Astrocyte (in vitro differentiated cells and primary cell): ENCODE results near the gene CHCHD3. TPM values are rescaled to one million over a fixed set of nuclear protein-coding genes. Genes with fewer than 3 reads are reported as not detected.

Experiments used
- DNase-seq: peaks from one replicate; pipeline ENCODE4 v3.0.0-alpha.2; 2010; ENCODE audit warnings: low read depth
- FAIRE-seq: peaks from 2 replicates; lab custom pipeline; 2011; peaks lifted over from hg19 to GRCh38; lab: Jason Lieb, UNC
- H2AFZ ChIP-seq: 2 replicates; pipeline ENCODE4 v1.6.0; 2012; ENCODE audit warnings: low read depth, low read length, inconsistent platforms
- H3K27ac ChIP-seq: 2 replicates; pipeline ENCODE4 v1.5.1; 2011; ENCODE audit warnings: low read depth, low read length, inconsistent platforms
- H3K27me3 ChIP-seq: 2 replicates; pipeline ENCODE4 v1.6.0; 2011; ENCODE audit warnings: low read length, inconsistent platforms; ENCODE audit not compliant: insufficient read depth
- H3K36me3 ChIP-seq: 2 replicates; pipeline ENCODE4 v1.5.1; 2011; ENCODE audit warnings: low read length, inconsistent platforms; ENCODE audit not compliant: insufficient read depth
- H3K4me1 ChIP-seq: 2 replicates; pipeline ENCODE4 v1.5.1; 2011; ENCODE audit warnings: low read length, inconsistent platforms; ENCODE audit not compliant: insufficient read depth
- H3K4me2 ChIP-seq: 2 replicates; pipeline ENCODE4 v1.6.0; 2012; ENCODE audit warnings: low read length, inconsistent platforms
- H3K4me3 ChIP-seq: 2 replicates; pipeline ENCODE4 v1.5.1; 2011; ENCODE audit warnings: low read depth, mild to moderate bottlenecking, low read length, inconsistent platforms; ENCODE audit not compliant: insufficient read depth
- H3K79me2 ChIP-seq: 2 replicates; pipeline ENCODE4 v1.6.0; 2012; ENCODE audit warnings: mild to moderate bottlenecking, low read length, inconsistent platforms; ENCODE audit not compliant: insufficient read depth
- H3K9ac ChIP-seq: 2 replicates; pipeline ENCODE4 v1.6.0; 2012; ENCODE audit warnings: mild to moderate bottlenecking, low read length, inconsistent platforms
- H3K9me3 ChIP-seq: 2 replicates; pipeline ENCODE4 v1.5.1; 2012; ENCODE audit warnings: low read depth, mild to moderate bottlenecking, low read length, inconsistent platforms; ENCODE audit not compliant: insufficient read depth
- H4K20me1 ChIP-seq: 2 replicates; pipeline ENCODE4 v1.6.0; 2012; ENCODE audit warnings: low read length, inconsistent platforms; ENCODE audit not compliant: insufficient read depth
- H3K27ac Mint-ChIP-seq: one replicate; pipeline ENCODE4 v1.8.0; 2021; ENCODE audit warnings: mild to moderate bottlenecking, mixed read lengths; ENCODE audit not compliant: unreplicated experiment
- H3K27me3 Mint-ChIP-seq: one replicate; pipeline ENCODE4 v1.8.0; 2021; ENCODE audit warnings: low read depth, mixed read lengths; ENCODE audit not compliant: unreplicated experiment
- H3K36me3 Mint-ChIP-seq: one replicate; pipeline ENCODE4 v1.8.0; 2021; ENCODE audit warnings: low read depth, mixed read lengths; ENCODE audit not compliant: unreplicated experiment
- H3K4me1 Mint-ChIP-seq: one replicate; pipeline ENCODE4 v1.8.0; 2021; ENCODE audit warnings: low read depth, mixed read lengths; ENCODE audit not compliant: unreplicated experiment
- H3K4me3 Mint-ChIP-seq: one replicate; pipeline ENCODE4 v1.8.0; 2021; ENCODE audit warnings: mild to moderate bottlenecking, moderate library complexity, mixed read lengths; ENCODE audit not compliant: unreplicated experiment
- H3K9me3 Mint-ChIP-seq: one replicate; pipeline ENCODE4 v1.8.0; 2021; ENCODE audit warnings: mild to moderate bottlenecking, mixed read lengths; ENCODE audit not compliant: unreplicated experiment
- CTCF ChIP-seq: IDR thresholded peaks from 2 replicates; pipeline ENCODE4 v1.5.1; 2011; ENCODE audit warnings: low read depth, mild to moderate bottlenecking, inconsistent platforms, low read length, moderate library complexity; ENCODE audit not compliant: insufficient read depth
- EZH2 ChIP-seq: IDR thresholded peaks from 2 replicates; pipeline ENCODE4 v1.6.1; 2012; ENCODE audit warnings: mild to moderate bottlenecking, low read length, inconsistent platforms; ENCODE audit not compliant: insufficient read depth
- total RNA-seq: library from RNA; stranded (reverse); gene quantifications from 2 replicates; pipeline ENCODE4 v1.2.1, GENCODE V29; 2021

Gene CHCHD3
- total RNA-seq, 1 donor from 2014 or later, result 63.1 TPM

GRCh38 chr7:132897093-132897687, 184.7 kb downstream of the CHCHD3 start:
- no peak overlapping the region for H3K4me2 ChIP-seq
- FAIRE-seq (no peak), DNase-seq (no peak)
- H3K36me3 ChIP-seq, result no peaks in the 10 kb centered on the region
- Mint-ChIP-seq H3K27me3 (no peaks in the 10 kb centered on the region), H3K27ac (no peak overlapping the region), H3K4me3 (no peak overlapping the region), H3K36me3 (peaks cover 17% of the 10 kb centered on the region), H3K4me1 (peaks cover 2% of the 10 kb centered on the region), H3K9me3 (peaks cover 1% of the 10 kb centered on the region)
- no peak overlapping the region for H3K4me3 ChIP-seq
- no peak overlapping the region for H2AFZ ChIP-seq
- H4K20me1 ChIP-seq, result peaks cover 3% of the 10 kb centered on the region
- H3K9me3 ChIP-seq, result no peaks in the 10 kb centered on the region
- TF ChIP-seq CTCF (no peak), EZH2 (no peak)
- H3K79me2 ChIP-seq, result no peaks in the 10 kb centered on the region
- no peak overlapping the region for H3K27ac ChIP-seq
- no peaks in the 10 kb centered on the region for H3K4me1 ChIP-seq
- no peak overlapping the region for H3K9ac ChIP-seq
- H3K27me3 ChIP-seq, result no peaks in the 10 kb centered on the region

- H3K36me3 Mint-ChIP-seq, result peaks cover 17% of the 10 kb centered on the region
These were observed 186.7 kb downstream of the CHCHD3 start for GRCh38 chr7:132895231-132895630.

More at GRCh38 chr7:132895231-132895630, 186.7 kb downstream of the CHCHD3 start:
- Histone ChIP-seq H3K79me2 (no peaks in the 10 kb centered on the region), H3K4me1 (no peaks in the 10 kb centered on the region), H3K4me2 (no peak overlapping the region), H3K36me3 (no peaks in the 10 kb centered on the region), H3K9ac (no peak overlapping the region), H3K27ac (no peak overlapping the region), H3K4me3 (no peak overlapping the region), H3K27me3 (no peaks in the 10 kb centered on the region), H3K9me3 (no peaks in the 10 kb centered on the region), H4K20me1 (peaks cover 3% of the 10 kb centered on the region), H2AFZ (no peak overlapping the region)
- Mint-ChIP-seq H3K9me3 (peaks cover 4% of the 10 kb centered on the region), H3K27me3 (no peaks in the 10 kb centered on the region), H3K27ac (no peak overlapping the region), H3K4me1 (no peaks in the 10 kb centered on the region), H3K4me3 (no peak overlapping the region)
- DNase-seq, result peak; percentile 8
- no peak for TF ChIP-seq EZH2
- no peak for TF ChIP-seq CTCF
- no peak for FAIRE-seq
